GM18526 (cell line): Measurements from ENCODE around the gene PUM2.

Experiments
- POLR2A ChIP-seq: IDR thresholded peaks from 3 replicates; pipeline ENCODE4 v1.6.1; 2011; ENCODE audit not compliant: insufficient read length; ENCODE audit errors: extremely low read depth

PUM2 gene

GRCh38 chr2:20352581-20353216 lies 2.1 kb upstream of the PUM2 start:
- no peak for TF ChIP-seq POLR2A

GRCh38 chr2:20352230-20352578 lies 1.6 kb upstream of the PUM2 start:
- TF ChIP-seq POLR2A, result no peak

GRCh38 chr2:20351555-20352229 lies 1.0 kb upstream of the PUM2 start:
- TF ChIP-seq POLR2A, result no peak

- TF ChIP-seq POLR2A, result no peak
Observed at GRCh38 chr2:20350041-20350712, 467 bp downstream of the PUM2 start.

GRCh38 chr2:20349513-20349921 lies 1.1 kb downstream of the PUM2 start:
- no peak for TF ChIP-seq POLR2A

- TF ChIP-seq POLR2A, result no peak
Observed at GRCh38 chr2:20348542-20348941, 2.1 kb downstream of the PUM2 start.

GRCh38 chr2:20346565-20347381 lies 3.9 kb downstream of the PUM2 start:
- no peak for TF ChIP-seq POLR2A

- TF ChIP-seq POLR2A, result no peak
Observed at GRCh38 chr2:20343128-20343527, 7.5 kb downstream of the PUM2 start.

- no peak for TF ChIP-seq POLR2A
Observed at GRCh38 chr2:20339012-20339411, 11.6 kb downstream of the PUM2 start.

- TF ChIP-seq POLR2A, result no peak
Observed at GRCh38 chr2:20334605-20335203, 15.9 kb downstream of the PUM2 start.

GRCh38 chr2:20333738-20334137 lies 16.9 kb downstream of the PUM2 start:
- TF ChIP-seq POLR2A, result no peak

GRCh38 chr2:20330192-20330591 lies 20.5 kb downstream of the PUM2 start:
- no peak for TF ChIP-seq POLR2A

- TF ChIP-seq POLR2A, result no peak
Observed at GRCh38 chr2:20327370-20327769, 23.3 kb downstream of the PUM2 start.

- TF ChIP-seq POLR2A, result no peak
Observed at GRCh38 chr2:20326163-20326780, 24.4 kb downstream of the PUM2 start.
